ENCODE results near the gene APBA3.

Gene APBA3

DNA sequence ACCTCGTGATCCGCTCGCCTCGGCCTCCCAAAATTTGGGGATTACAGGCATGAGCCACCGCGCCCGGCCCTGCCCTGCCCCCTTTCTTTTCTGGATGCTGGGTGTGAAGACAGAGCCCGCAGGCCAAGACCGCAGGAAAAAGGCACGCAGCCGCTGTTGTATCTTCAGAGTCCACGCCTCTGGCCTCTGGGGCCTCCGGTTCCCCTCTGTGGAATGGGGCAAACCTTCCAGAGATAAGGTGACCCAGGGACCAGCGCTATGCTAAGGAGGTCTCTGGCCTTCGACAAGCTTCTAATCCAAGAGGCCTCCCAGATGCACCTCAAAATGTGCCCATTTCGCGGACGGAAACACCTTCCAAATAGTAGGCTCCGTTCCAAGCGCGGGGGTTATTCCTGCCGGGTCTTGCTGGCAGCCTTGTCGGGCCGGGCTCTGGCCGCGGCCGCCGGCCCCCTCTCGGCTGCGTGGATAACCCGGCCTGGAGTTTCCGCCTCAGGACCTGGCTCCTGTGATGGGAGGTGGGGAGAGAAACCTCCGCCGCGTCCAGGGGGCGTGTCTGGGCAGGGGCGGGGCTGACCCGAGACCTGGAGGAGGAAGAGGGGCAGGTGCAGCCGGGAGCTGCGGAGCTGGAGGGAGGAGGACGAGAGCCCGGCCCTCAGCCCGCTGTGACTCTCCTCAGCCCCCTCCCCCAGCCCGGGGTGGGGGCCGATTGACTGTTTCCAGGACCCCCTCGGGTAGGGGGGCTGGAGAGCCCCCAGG is 40.2 kb downstream of the APBA3 start (continued):
- TF ChIP-seq ZBTB7A (tag by site-specific recombination; IDR thresholded peaks at IDR 0.05; ENCODE audit: low read depth) (peak; percentile 31; the same call in 1 of the 2 replicates), ZFP37 (tag by site-specific recombination; IDR thresholded peaks at IDR 0.05) (peak; percentile 73; the same call in 1 of the 2 replicates), SCRT2 (tag by site-specific recombination; IDR thresholded peaks at IDR 0.05) (no peak), ZNF10 (tag by site-specific recombination; IDR thresholded peaks at IDR 0.05) (no peak), ZNF555 (tag by site-specific recombination; conservative IDR thresholded peaks at IDR 0.05) (no peak), ZNF514 (tag by site-specific recombination; IDR thresholded peaks at IDR 0.05) (no peak), ZNF146 (tag by site-specific recombination; IDR thresholded peaks at IDR 0.05) (no peak), ZNF157 (tag by site-specific recombination; IDR thresholded peaks at IDR 0.05) (no peak), ZXDB (tag by site-specific recombination; IDR thresholded peaks at IDR 0.05) (peak; percentile 79), GFI1B (tag by site-specific recombination; IDR thresholded peaks at IDR 0.05) (no peak), KLF8 (tag by site-specific recombination; IDR thresholded peaks at IDR 0.05) (peak; percentile 94), ZNF350 (tag by site-specific recombination; IDR thresholded peaks at IDR 0.05) (no peak), ZNF701 (tag by site-specific recombination; IDR thresholded peaks at IDR 0.05) (no peak), ZNF624 (tag by site-specific recombination; IDR thresholded peaks at IDR 0.05) (no peak), ZFHX2 (tag by site-specific recombination; conservative IDR thresholded peaks at IDR 0.05) (peak; percentile 69), TCF7L2 (IDR thresholded peaks at IDR 0.05; ENCODE audit: borderline replicate concordance, low read depth, low read length) (no peak), KLF10 (tag by site-specific recombination; IDR thresholded peaks at IDR 0.05) (peak; percentile 93), ZNF626 (tag by site-specific recombination; IDR thresholded peaks at IDR 0.05) (no peak)
- TF ChIP-seq, protein P1, sequence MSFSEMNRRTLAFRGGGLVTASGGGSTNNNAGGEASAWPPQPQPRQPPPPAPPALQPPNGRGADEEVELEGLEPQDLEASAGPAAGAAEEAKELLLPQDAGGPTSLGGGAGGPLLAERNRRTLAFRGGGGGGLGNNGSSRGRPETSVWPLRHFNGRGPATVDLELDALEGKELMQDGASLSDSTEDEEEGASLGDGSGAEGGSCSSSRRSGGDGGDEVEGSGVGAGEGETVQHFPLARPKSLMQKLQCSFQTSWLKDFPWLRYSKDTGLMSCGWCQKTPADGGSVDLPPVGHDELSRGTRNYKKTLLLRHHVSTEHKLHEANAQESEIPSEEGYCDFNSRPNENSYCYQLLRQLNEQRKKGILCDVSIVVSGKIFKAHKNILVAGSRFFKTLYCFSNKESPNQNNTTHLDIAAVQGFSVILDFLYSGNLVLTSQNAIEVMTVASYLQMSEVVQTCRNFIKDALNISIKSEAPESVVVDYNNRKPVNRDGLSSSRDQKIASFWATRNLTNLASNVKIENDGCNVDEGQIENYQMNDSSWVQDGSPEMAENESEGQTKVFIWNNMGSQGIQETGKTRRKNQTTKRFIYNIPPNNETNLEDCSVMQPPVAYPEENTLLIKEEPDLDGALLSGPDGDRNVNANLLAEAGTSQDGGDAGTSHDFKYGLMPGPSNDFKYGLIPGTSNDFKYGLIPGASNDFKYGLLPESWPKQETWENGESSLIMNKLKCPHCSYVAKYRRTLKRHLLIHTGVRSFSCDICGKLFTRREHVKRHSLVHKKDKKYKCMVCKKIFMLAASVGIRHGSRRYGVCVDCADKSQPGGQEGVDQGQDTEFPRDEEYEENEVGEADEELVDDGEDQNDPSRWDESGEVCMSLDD (tag by site-specific recombination; IDR thresholded peaks at IDR 0.05) = peak; percentile 37; the same call in 1 of the 2 replicates
- TF ChIP-seq, protein P2, sequence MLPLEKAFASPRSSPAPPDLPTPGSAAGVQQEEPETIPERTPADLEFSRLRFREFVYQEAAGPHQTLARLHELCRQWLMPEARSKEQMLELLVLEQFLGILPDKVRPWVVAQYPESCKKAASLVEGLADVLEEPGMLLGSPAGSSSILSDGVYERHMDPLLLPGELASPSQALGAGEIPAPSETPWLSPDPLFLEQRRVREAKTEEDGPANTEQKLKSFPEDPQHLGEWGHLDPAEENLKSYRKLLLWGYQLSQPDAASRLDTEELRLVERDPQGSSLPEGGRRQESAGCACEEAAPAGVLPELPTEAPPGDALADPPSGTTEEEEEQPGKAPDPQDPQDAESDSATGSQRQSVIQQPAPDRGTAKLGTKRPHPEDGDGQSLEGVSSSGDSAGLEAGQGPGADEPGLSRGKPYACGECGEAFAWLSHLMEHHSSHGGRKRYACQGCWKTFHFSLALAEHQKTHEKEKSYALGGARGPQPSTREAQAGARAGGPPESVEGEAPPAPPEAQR (tag by site-specific recombination; IDR thresholded peaks at IDR 0.05) = peak; percentile 77; the same call in 1 of the 2 replicates
- TF ChIP-seq, protein P3, sequence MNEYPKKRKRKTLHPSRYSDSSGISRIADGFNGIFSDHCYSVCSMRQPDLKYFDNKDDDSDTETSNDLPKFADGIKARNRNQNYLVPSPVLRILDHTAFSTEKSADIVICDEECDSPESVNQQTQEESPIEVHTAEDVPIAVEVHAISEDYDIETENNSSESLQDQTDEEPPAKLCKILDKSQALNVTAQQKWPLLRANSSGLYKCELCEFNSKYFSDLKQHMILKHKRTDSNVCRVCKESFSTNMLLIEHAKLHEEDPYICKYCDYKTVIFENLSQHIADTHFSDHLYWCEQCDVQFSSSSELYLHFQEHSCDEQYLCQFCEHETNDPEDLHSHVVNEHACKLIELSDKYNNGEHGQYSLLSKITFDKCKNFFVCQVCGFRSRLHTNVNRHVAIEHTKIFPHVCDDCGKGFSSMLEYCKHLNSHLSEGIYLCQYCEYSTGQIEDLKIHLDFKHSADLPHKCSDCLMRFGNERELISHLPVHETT (tag by site-specific recombination; IDR thresholded peaks at IDR 0.05) = peak; percentile 85
- TF ChIP-seq, protein P4, sequence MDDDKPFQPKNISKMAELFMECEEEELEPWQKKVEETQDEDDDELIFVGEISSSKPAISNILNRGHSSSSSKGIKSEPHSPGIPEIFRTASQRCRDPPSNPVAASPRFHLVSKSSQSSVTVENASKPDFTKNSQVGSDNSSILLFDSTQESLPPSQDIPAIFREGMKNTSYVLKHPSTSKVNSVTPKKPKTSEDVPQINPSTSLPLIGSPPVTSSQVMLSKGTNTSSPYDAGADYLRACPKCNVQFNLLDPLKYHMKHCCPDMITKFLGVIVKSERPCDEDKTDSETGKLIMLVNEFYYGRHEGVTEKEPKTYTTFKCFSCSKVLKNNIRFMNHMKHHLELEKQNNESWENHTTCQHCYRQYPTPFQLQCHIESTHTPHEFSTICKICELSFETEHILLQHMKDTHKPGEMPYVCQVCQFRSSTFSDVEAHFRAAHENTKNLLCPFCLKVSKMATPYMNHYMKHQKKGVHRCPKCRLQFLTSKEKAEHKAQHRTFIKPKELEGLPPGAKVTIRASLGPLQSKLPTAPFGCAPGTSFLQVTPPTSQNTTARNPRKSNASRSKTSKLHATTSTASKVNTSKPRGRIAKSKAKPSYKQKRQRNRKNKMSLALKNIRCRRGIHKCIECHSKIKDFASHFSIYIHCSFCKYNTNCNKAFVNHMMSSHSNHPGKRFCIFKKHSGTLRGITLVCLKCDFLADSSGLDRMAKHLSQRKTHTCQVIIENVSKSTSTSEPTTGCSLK (tag by site-specific recombination; IDR thresholded peaks at IDR 0.05) = no peak
- TF ChIP-seq, protein P5, sequence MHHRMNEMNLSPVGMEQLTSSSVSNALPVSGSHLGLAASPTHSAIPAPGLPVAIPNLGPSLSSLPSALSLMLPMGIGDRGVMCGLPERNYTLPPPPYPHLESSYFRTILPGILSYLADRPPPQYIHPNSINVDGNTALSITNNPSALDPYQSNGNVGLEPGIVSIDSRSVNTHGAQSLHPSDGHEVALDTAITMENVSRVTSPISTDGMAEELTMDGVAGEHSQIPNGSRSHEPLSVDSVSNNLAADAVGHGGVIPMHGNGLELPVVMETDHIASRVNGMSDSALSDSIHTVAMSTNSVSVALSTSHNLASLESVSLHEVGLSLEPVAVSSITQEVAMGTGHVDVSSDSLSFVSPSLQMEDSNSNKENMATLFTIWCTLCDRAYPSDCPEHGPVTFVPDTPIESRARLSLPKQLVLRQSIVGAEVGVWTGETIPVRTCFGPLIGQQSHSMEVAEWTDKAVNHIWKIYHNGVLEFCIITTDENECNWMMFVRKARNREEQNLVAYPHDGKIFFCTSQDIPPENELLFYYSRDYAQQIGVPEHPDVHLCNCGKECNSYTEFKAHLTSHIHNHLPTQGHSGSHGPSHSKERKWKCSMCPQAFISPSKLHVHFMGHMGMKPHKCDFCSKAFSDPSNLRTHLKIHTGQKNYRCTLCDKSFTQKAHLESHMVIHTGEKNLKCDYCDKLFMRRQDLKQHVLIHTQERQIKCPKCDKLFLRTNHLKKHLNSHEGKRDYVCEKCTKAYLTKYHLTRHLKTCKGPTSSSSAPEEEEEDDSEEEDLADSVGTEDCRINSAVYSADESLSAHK (tag by site-specific recombination; IDR thresholded peaks at IDR 0.05) = peak; percentile 100
- TF ChIP-seq, protein P6, sequence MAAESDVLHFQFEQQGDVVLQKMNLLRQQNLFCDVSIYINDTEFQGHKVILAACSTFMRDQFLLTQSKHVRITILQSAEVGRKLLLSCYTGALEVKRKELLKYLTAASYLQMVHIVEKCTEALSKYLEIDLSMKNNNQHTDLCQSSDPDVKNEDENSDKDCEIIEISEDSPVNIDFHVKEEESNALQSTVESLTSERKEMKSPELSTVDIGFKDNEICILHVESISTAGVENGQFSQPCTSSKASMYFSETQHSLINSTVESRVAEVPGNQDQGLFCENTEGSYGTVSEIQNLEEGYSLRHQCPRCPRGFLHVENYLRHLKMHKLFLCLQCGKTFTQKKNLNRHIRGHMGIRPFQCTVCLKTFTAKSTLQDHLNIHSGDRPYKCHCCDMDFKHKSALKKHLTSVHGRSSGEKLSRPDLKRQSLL (tag by site-specific recombination; IDR thresholded peaks at IDR 0.05) = no peak

Data from HEK293 (cell line).